Measurements from ENCODE around the gene FLT4.

FLT4 gene

DNA sequence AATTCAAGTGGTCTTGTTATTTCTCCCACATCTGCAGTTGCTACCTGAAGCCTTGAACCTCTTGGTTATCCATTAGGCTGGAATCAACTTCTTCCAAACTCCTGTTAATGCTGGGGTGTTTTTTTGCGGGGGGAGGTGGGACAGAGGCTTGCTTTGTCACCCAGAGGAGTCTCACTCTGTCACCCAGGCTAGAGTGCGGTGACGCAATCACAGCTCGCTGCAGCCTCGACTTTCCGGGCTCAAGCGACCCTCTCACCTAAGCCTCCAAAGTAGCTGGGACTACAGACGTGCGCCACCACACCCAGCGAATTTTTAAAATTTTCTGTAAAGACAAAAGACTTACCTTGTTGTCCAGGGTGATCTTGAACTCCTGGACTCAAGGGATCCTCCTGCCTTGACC lies 62.5 kb downstream of the FLT4 start:
- DNase-seq, result no peak

DNA sequence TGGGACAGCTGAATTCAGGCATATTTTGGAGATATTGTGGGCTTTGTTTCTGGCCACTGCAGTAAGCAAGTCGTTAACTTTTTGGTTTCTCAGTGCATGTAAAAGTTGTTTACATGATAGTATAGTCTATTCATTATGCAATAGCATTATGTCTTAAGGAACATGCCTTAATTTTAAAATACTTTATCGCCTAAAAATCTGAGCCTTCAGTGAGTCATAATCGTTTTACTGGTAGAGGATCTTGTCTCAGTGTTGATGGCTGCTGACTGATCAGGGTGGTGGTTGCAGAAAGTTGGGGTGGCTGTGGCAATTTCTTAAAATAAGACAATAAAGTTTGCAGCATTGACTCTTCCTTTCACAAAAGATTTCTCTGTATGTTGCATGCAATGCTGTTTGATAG lies 63.2 kb downstream of the FLT4 start:
- DNase-seq, result no peak

DNA sequence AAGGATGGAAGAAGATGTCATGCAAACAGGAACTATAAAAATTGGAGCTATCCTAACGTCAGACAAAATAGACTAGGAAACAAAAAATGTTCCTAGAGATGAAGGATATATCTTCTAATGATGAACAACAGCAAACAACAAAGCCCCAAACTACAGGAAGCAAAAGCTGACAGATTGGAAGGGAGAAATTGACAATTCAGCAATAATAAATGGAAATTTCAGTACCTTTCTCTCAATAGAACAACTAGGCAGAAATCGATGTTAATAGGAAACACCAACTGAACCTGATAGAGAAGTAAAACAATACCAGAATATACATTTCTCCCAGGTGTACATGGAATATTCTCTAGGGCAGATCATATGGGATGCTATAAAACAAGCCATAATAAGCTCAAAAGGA lies 65.7 kb downstream of the FLT4 start:
- DNase-seq, result no peak

DNA sequence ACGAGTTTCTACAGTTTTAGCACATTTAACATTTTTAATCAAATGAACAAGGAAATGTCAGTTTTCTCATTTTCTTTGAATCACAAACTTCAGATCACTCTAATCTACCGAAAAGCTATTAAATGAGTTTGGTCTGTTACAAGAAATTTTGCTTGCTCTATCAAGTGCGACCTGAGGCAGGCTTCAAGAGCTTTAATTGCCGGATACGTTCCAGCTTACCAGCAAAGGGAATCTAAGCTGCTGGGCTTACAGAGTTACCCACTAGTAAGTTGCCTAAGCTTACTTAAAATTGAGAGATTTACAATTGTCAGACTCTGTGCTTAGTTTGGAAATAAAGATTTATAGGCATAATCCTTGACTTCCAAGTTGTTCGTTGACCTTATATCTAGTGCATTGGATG lies 68.7 kb downstream of the FLT4 start:
- DNase-seq, result no peak

DNA sequence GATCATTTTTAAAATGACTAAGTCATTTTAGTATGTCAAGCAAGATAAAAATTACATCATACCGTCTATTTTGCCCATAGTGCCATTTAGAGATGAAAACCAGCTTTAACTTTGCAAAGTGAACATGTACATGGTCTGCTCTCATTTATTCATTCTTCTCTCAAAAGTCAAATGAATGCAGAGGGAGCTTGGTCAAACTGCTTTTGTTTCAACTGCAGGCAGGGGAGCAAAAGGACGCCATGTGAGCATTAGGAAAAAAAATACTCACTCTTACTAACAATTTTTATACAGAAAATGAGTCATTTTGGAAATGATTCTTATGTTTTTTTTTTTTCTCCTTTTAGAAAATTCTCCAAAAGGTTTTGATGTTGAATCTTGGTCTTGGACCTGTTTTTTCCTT lies 73.8 kb downstream of the FLT4 start:
- no peak for DNase-seq

DNA sequence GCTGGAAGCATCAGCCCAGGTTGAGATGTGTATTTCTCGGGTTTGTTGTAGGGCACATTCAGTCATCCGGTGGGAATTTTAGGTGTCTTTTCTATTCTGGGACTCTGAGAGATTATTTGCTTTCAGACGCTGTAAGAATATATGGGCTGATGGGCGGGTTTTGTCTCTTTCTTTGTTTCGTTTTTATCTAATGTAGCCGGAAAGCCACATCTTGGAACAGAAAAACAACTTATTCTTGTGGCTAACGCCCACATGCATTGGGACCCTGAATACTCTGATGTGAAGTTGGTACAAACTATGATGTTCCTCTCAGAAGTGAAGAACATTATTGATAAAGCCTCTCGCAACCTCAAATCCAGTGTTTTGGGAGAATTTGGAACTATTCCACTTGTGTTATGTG lies 80.5 kb downstream of the FLT4 start:
- DNase-seq, result no peak

DNA sequence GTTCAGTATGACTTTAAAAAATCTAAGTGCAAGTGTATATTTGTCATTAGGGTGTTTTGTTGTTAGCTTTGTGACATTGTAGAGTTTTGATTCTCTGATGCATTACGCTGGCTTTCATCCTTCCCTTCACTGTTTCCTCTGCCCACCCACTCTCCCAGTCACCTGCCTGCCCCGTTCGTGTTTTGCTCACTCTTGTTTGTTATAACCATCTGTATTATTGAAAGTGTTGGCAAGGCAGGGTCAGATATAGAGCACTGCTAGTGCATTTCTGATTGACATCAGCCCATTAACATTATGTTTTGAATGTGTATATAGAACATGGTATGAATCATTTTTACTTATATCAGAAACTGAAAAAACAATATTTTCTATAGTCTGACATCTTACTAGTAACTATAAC lies 85.4 kb downstream of the FLT4 start:
- DNase-seq, result no peak

DNA sequence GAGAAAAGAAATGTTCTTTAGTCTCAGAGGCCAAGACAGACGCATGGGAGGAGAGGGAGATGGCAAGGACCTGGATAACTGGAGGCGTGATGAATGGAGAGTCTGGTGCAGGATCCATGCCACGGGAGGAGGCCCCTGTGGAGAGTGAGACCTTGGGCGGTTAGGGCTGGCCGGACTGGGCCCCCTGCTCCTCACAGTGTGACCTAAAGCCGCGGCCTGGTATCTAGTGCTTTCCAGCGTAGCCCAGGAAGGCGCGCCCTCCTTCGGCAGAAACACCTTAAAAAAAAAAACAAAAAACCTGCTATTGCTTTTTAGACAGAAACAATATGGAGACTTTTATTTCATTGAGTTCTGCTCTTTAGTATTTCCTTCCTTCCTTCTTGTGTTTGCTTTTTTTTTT lies 91.2 kb downstream of the FLT4 start:
- no peak for DNase-seq

DNA sequence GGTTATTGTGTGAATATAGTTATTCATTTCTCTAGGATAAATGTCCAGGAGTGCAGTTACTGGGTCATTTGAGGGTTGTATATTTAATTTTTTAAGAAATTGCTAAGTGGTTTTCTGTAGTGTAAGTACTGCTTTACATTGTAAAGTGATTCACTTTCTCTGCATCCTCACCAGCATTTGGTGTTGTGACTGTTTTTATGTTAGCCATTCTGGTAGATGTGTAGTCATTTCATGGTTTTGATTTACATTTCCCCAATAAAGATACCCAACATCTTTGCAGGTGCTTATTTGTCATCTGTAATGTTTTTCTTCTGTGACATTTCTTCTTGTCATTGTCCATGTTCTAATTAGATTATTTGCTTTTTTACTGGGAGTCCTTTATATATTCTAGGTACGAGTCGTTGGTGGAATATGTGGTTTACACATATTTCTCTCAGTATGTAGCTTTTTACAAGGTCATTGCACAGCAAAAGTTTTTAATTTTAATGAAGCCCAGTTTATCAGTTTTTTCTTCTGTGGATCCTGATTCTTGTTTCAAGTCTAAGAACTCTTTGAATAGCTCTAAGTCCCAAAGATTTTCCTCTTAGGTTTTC lies 92.1 kb downstream of the FLT4 start:
- no peak for DNase-seq

DNA sequence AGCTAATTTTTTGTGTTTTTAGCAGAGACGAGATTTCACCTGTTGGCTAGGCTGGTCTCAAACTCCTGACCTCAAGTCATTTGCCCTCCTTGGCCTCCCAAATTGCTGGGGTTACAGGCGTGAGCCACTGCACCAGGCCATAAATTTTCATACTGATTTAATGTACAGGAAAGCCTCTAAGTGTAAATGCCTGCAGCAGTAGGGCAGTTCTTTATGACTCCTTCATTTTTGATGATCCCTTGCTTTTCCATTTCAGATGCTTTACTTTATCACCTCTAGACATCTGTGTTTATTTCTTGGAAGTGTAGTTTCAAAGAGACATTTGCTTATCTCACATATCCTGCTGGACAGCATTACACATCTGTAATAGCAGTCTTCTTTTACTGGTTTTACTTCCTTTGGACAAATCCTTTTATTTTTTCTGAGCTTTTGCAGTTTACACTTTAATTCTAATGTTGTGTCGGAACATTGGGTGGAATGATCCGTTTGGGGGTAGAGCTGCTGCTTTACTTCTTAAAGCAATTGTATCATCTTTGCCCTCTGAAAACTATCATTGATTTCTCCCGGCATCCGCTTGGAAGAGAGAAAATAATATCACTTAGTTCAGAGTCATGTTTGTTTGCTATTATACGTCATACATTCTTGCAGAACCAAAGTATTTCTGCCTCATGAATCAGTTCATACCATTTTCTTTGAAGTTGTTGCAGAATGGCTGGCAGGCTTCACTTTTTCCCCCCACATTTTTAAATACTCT lies 94.1 kb downstream of the FLT4 start:
- no peak for DNase-seq

DNA sequence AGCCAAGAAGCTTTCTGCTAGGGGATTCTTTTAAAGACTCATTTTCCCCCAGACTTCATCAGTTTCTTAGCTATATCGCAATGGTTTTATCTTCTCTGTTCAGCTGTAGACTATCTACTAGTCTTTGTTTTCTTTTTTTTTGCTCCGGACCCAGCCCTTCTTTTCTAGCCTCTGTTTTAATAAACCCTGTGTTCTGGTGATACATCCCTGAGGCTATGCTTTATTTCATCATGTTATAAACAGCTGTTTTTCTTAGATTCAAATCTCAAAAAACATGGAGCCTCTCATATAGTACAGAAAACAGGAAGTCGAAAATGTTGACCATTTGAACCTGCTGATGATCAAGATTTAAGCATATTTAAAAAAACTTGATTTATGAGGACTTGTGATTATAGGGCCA lies 95.9 kb downstream of the FLT4 start:
- DNase-seq, result no peak

Measured in suppressor macrophage treated with lipopolysaccharide for 4 hours (primary cell).